Colonic mucosa (tissue), 4 donors: ENCODE results near the gene DRGX. TPM values are rescaled to one million over a fixed set of nuclear protein-coding genes. Genes with fewer than 3 reads are reported as not detected.

Source experiments
- DNase-seq: peaks from one replicate; pipeline ENCODE4 v3.0.0-alpha.2; 2020
- H3K27ac ChIP-seq: fragments of 200-600 bp; one replicate; pipeline ENCODE4 v1.8.0; 2021
- H3K27me3 ChIP-seq: fragments of 200-600 bp; one replicate; pipeline ENCODE4 v1.8.0; 2021
- H3K36me3 ChIP-seq: fragments of 200-600 bp; one replicate; pipeline ENCODE4 v1.8.0; 2021
- H3K4me1 ChIP-seq: fragments of 200-600 bp; one replicate; pipeline ENCODE4 v1.8.0; 2021; ENCODE audit warnings: mild to moderate bottlenecking
- H3K4me3 ChIP-seq: fragments of 200-600 bp; one replicate; pipeline ENCODE4 v1.8.0; 2021
- H3K9ac ChIP-seq, 2 donors: one replicate each; pipeline ENCODE4 v1.7.0; 2013; ENCODE audit warnings: control low read depth in 2 of 2, low read depth in 2 of 2, low read length in 2 of 2
- H3K9me3 ChIP-seq: fragments of 200-600 bp; one replicate; pipeline ENCODE4 v1.8.0; 2021
- intact Hi-C: fragments of 100-400 bp; cut with DNase I; formaldehyde crosslinking; loops from one replicate; pipeline ENCODE4 v1.14.1; 2022
- total RNA-seq, 2 donors: library from RNA; stranded (reverse); fragmentation: NEBNext Ultra II Directional in 1 of 2; extraction: Animal tissue kit (Norgen Biotek cat#: 25700) in 1 of 2; gene quantifications; one replicate each; pipeline ENCODE4 v1.2.1, GENCODE V29; 2021
- TF ChIP-seq, protein P1 (sequence below): fragments of 200-600 bp; IDR thresholded peaks from one replicate; pipeline ENCODE4 v1.8.0; 2022; ENCODE audit warnings: antibody characterized with exemption, mild to moderate bottlenecking
- donor health status: healthy.
- donor health status: DM: no; HTN: no; CAD: no.
- donor health status: DM: no; HTN: no; CAD: no.

DRGX gene
- total RNA-seq, 2 donors from 2014 or later, result 0.16 TPM; not detected in 1

DNA sequence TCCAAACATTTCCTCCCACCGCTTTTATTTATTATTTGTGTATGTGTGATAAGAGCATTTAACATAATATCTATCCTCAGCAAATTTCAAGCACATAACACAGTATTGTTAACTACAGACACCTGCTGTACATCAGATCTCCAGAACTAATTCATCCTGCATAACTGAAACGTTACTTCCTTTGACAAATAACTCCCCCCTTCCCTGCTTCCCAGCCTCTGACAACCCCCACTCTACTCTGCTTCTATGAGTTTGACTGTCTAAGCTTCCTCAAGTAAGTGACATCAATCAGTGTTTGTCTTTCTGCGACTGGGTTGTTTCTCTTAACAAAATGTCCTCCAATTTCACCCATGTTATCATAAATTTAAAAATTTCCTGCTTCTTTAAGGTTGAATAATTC, 74.9 kb downstream of the DRGX start:
- Histone ChIP-seq H3K9ac (no peak overlapping the region), H3K36me3 (no peaks in the 10 kb centered on the region), H3K9me3 (no peaks in the 10 kb centered on the region), H3K4me3 (no peak overlapping the region), H3K27me3 (no peaks in the 10 kb centered on the region), H3K27ac (no peak overlapping the region), H3K4me1 (no peaks in the 10 kb centered on the region)
- no peak for DNase-seq
- TF ChIP-seq, protein P1, sequence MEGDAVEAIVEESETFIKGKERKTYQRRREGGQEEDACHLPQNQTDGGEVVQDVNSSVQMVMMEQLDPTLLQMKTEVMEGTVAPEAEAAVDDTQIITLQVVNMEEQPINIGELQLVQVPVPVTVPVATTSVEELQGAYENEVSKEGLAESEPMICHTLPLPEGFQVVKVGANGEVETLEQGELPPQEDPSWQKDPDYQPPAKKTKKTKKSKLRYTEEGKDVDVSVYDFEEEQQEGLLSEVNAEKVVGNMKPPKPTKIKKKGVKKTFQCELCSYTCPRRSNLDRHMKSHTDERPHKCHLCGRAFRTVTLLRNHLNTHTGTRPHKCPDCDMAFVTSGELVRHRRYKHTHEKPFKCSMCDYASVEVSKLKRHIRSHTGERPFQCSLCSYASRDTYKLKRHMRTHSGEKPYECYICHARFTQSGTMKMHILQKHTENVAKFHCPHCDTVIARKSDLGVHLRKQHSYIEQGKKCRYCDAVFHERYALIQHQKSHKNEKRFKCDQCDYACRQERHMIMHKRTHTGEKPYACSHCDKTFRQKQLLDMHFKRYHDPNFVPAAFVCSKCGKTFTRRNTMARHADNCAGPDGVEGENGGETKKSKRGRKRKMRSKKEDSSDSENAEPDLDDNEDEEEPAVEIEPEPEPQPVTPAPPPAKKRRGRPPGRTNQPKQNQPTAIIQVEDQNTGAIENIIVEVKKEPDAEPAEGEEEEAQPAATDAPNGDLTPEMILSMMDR, result no peak
- intact Hi-C loops, result no loop called here

DNA sequence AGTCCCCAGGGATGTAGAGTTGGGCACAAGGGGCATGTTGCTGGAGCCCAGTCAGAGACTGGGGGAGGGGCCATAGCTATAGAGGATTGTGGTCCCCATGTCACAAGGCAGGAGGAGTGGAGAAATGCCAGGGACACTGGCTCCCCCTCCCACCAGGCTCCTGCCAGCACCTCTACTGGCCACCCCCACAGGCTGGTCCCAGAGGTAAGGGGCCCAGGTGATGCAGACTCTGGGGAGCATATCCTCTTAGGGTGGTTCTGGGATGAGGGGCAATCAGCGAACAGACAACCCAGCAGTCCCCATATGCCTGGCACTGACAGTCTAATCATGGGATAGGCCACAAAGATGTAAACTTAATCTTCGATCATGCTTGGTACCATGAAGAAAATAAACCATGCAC, 75.7 kb downstream of the DRGX start:
- no peak overlapping the region for H3K4me3 ChIP-seq
- intact Hi-C loops, result no loop called here
- no peaks in the 10 kb centered on the region for H3K4me1 ChIP-seq
- H3K9ac ChIP-seq, result no peak overlapping the region
- no peaks in the 10 kb centered on the region for H3K36me3 ChIP-seq
- no peak overlapping the region for H3K27ac ChIP-seq
- H3K27me3 ChIP-seq, result no peaks in the 10 kb centered on the region
- DNase-seq, result no peak
- TF ChIP-seq, protein P1, result no peak
- no peaks in the 10 kb centered on the region for H3K9me3 ChIP-seq

DNA sequence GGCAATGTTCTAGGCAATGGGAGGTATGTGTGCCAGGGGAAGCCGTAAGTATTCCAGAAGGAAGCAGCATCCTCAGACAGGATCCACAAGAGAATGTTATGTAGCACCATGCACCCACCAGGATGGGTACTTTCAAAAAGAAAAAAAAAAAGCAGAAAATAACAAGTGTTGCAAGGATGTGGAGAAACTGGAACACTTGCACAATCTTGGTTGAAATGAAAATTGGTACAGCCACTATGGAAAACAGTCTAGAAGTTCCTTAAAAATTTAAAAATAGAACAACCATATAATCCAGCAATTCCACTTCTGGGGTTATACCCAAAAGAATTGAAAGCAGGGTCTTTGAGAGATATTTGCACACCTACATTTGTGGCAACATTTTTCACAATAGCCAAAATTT, 76.7 kb downstream of the DRGX start:
- intact Hi-C loops, result no loop called here
- TF ChIP-seq, protein P1, result no peak
- H3K4me3 ChIP-seq, result no peak overlapping the region
- H3K36me3 ChIP-seq, result no peaks in the 10 kb centered on the region
- DNase-seq, result no peak
- H3K27ac ChIP-seq, result no peak overlapping the region
- no peaks in the 10 kb centered on the region for H3K4me1 ChIP-seq
- H3K27me3 ChIP-seq, result no peaks in the 10 kb centered on the region
- no peak overlapping the region for H3K9ac ChIP-seq
- H3K9me3 ChIP-seq, result no peaks in the 10 kb centered on the region

DNA sequence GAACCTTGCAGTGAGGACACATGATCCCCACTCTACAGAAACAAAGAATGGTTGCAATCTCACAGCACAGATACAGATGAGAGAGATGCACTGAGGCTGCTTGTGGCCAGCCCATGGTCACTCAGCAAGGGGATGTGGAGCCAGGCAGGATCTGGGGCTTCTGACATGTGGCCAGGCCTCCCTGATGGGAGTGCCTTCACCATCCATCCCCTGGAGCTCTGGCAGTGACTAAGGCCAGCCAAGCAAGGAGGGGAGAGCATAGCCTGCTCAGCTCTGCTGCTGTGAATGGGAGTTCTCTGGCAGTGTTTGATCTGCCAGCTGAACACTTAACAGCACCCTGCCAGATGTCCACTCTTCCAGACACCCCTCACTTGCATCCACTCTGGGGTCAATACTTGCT, 77.1 kb downstream of the DRGX start:
- no peak for DNase-seq
- Histone ChIP-seq H3K27me3 (no peaks in the 10 kb centered on the region), H3K27ac (no peak overlapping the region), H3K4me3 (no peak overlapping the region), H3K36me3 (no peaks in the 10 kb centered on the region), H3K9ac (no peak overlapping the region), H3K4me1 (no peaks in the 10 kb centered on the region), H3K9me3 (no peaks in the 10 kb centered on the region)
- TF ChIP-seq, protein P1, result no peak
- intact Hi-C loops, result no loop called here

DNA sequence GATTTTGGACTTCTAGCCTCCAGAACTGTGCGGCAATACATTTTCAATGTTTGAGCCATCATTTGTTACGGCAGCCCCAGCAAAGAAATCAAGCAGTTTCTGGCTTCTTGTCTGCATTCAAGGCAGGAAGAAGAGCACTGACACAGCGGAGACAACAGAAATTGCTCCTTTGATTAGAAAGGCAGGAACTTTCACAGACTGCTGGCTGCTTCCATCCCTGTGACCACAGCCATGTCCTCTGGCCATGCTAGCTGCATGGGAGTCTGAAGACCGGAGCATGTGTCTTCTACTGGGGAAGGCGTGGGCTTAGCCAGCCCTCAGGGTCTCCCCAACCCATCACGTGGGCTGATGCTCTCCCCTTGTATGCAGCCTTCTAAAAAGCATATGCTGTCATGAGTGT, 77.9 kb downstream of the DRGX start:
- TF ChIP-seq, protein P1, result no peak
- no peak for DNase-seq
- intact Hi-C loops, result no loop called here
- Histone ChIP-seq H3K27ac (no peak overlapping the region), H3K4me3 (no peak overlapping the region), H3K4me1 (no peaks in the 10 kb centered on the region), H3K9me3 (no peaks in the 10 kb centered on the region), H3K9ac (no peak overlapping the region), H3K27me3 (no peaks in the 10 kb centered on the region), H3K36me3 (no peaks in the 10 kb centered on the region)

DNA sequence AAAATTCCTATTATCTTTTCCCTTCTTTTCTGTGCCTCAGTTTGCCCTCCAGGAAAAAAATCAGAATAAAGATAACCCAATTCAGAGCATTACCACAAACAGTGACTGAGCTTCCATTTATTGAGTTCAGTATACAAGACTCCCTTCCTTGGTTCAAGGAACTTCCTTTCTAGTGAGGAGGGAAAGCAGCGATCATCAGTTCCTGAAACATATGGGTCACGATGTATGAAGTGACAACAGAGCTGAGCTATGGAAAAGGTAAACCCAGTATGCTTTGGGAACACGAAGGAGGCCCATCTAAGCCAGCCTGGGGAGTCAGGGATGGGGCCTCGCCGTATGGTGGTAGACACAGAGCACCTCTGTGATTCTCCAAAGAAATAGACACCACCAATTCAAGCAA, 81.1 kb downstream of the DRGX start:
- Histone ChIP-seq H3K27ac (no peak overlapping the region), H3K4me3 (no peak overlapping the region), H3K36me3 (no peaks in the 10 kb centered on the region), H3K27me3 (no peaks in the 10 kb centered on the region), H3K9me3 (no peaks in the 10 kb centered on the region), H3K4me1 (no peaks in the 10 kb centered on the region), H3K9ac (no peak overlapping the region)
- intact Hi-C loops, result no loop called here
- DNase-seq, result no peak
- TF ChIP-seq, protein P1, result no peak
